22Rv1 (cell line): ENCODE data around the gene PECR.
A peak's percentile ranks its signal among the peaks of the same experiment; 100 is the strongest.

ENCODE experiments used
- H3K27ac ChIP-seq: fragments of 450-650 bp; 2 replicates; pipeline ENCODE4 v1.5.1; 2017
- CTCF ChIP-seq: fragments of 450-650 bp; IDR thresholded peaks from 2 replicates; pipeline ENCODE4 v1.5.1; 2017; ENCODE audit warnings: mild to moderate bottlenecking
- ZFX ChIP-seq: fragments of 450-650 bp; IDR thresholded peaks from 2 replicates; pipeline ENCODE4 v1.6.1; 2017; ENCODE audit warnings: antibody characterized with exemption, borderline replicate concordance

Gene PECR

GRCh38 chr2:216117561-216118340 is 36.1 kb upstream of the PECR start:
- no peak overlapping the region for H3K27ac ChIP-seq

GRCh38 chr2:216116418-216116817 is 34.8 kb upstream of the PECR start:
- no peak overlapping the region for H3K27ac ChIP-seq
- no peak for TF ChIP-seq CTCF
- TF ChIP-seq ZFX, result no peak

More at GRCh38 chr2:216117561-216118340, 36.1 kb upstream of the PECR start:
- no peak for TF ChIP-seq ZFX
- TF ChIP-seq CTCF, result no peak

- TF ChIP-seq ZFX, result no peak
- peak; percentile 93 for TF ChIP-seq CTCF
- peak overlapping the region; percentile 82 for H3K27ac ChIP-seq
These were observed 33.3 kb upstream of the PECR start for GRCh38 chr2:216114714-216115531.

GRCh38 chr2:216114382-216114713 is 32.7 kb upstream of the PECR start:
- peak overlapping the region; percentile 82 for H3K27ac ChIP-seq
- no peak for TF ChIP-seq ZFX
- no peak for TF ChIP-seq CTCF

- TF ChIP-seq CTCF (no peak), ZFX (no peak)
- peak overlapping the region; percentile 82; the same call in 1 of the 2 replicates for H3K27ac ChIP-seq
These were observed 32.0 kb upstream of the PECR start for GRCh38 chr2:216113572-216113971.

- TF ChIP-seq ZFX, result no peak
- TF ChIP-seq CTCF, result no peak
- H3K27ac ChIP-seq, result no peak overlapping the region
These were observed 31.3 kb upstream of the PECR start for GRCh38 chr2:216112926-216113325.

- no peak overlapping the region for H3K27ac ChIP-seq
- TF ChIP-seq CTCF, result no peak
These were observed 29.5 kb upstream of the PECR start for GRCh38 chr2:216111122-216111521.
